H9 (cell line): ENCODE results near the gene NCDN. TPM values are rescaled to one million over a fixed set of nuclear protein-coding genes. Genes with fewer than 3 reads are reported as not detected.

Experiments used
- DNase-seq: peaks from one replicate; pipeline ENCODE4 v3.0.0-alpha.2; 2017
- H2AFZ ChIP-seq: one replicate; pipeline ENCODE4 v1.6.1; 2013; ENCODE audit warnings: mild to moderate bottlenecking, low read length, control low read depth, moderate library complexity
- H2AK5ac ChIP-seq: 2 replicates; pipeline ENCODE4 v1.6.1; 2013; ENCODE audit warnings: low read length, control low read depth, mixed read lengths; ENCODE audit not compliant: insufficient read length
- H2BK120ac ChIP-seq: one replicate; pipeline ENCODE4 v1.6.1; 2013; ENCODE audit warnings: low read depth, mild to moderate bottlenecking, low read length, control low read depth, inconsistent platforms; ENCODE audit not compliant: poor library complexity, severe bottlenecking
- H2BK12ac ChIP-seq: 2 replicates; pipeline ENCODE4 v1.6.1; 2013; ENCODE audit warnings: low read length, control low read depth, mixed read lengths, low read depth; ENCODE audit not compliant: insufficient read length
- H2BK15ac ChIP-seq: 2 replicates; pipeline ENCODE4 v1.6.1; 2013; ENCODE audit warnings: low read depth, low read length, control low read depth
- H2BK20ac ChIP-seq: one replicate; pipeline ENCODE4 v1.6.1; 2013; ENCODE audit warnings: low read depth, mild to moderate bottlenecking, low read length, control low read depth, inconsistent platforms; ENCODE audit not compliant: poor library complexity, severe bottlenecking
- H2BK5ac ChIP-seq: 2 replicates; pipeline ENCODE4 v1.6.1; 2013; ENCODE audit warnings: low read length, control low read depth, mixed read lengths; ENCODE audit not compliant: insufficient read length
- H3K14ac ChIP-seq: 2 replicates; pipeline ENCODE4 v1.6.1; 2013; ENCODE audit warnings: low read length, control low read depth; ENCODE audit not compliant: insufficient read depth
- H3K18ac ChIP-seq: 2 replicates; pipeline ENCODE4 v1.6.1; 2013; ENCODE audit warnings: low read depth, mild to moderate bottlenecking, mixed read lengths, low read length, control low read depth; ENCODE audit not compliant: insufficient read length
- H3K23ac ChIP-seq: 2 replicates; pipeline ENCODE4 v1.6.1; 2013; ENCODE audit warnings: low read length, control low read depth, mixed read lengths, low read depth; ENCODE audit not compliant: insufficient read length
- H3K23me2 ChIP-seq: 2 replicates; pipeline ENCODE4 v1.6.1; 2013; ENCODE audit warnings: low read depth, mild to moderate bottlenecking, mixed read lengths, low read length, control low read depth; ENCODE audit not compliant: insufficient read length, poor library complexity, severe bottlenecking
- H3K27ac ChIP-seq: 2 replicates; pipeline ENCODE4 v1.5.1; 2013; ENCODE audit warnings: low read length, control low read depth, mixed read lengths, low read depth; ENCODE audit not compliant: insufficient read length
- H3K27me3 ChIP-seq: 2 replicates; pipeline ENCODE4 v1.6.1; 2013; ENCODE audit warnings: low read length, control low read depth, inconsistent platforms; ENCODE audit not compliant: insufficient read depth
- H3K4ac ChIP-seq: 2 replicates; pipeline ENCODE4 v1.6.1; 2013; ENCODE audit warnings: low read depth, mild to moderate bottlenecking, control low read depth, inconsistent platforms, low read length, moderate library complexity
- H3K4me1 ChIP-seq: 2 replicates; pipeline ENCODE4 v1.6.1; 2013; ENCODE audit warnings: low read length, control low read depth, inconsistent platforms; ENCODE audit not compliant: insufficient read depth
- H3K4me2 ChIP-seq: 2 replicates; pipeline ENCODE4 v1.6.1; 2013; ENCODE audit warnings: low read length, control low read depth, mixed read lengths; ENCODE audit not compliant: insufficient read length, insufficient read depth
- H3K56ac ChIP-seq: 2 replicates; pipeline ENCODE4 v1.6.1; 2013; ENCODE audit warnings: low read depth, mild to moderate bottlenecking, mixed read lengths, low read length, control low read depth; ENCODE audit not compliant: insufficient read length
- H3K79me1 ChIP-seq: 2 replicates; pipeline ENCODE4 v1.6.1; 2013; ENCODE audit warnings: low read depth, mild to moderate bottlenecking, moderate library complexity, low read length, control low read depth, inconsistent platforms; ENCODE audit not compliant: insufficient read depth, poor library complexity, severe bottlenecking
- H3K79me2 ChIP-seq: 2 replicates; pipeline ENCODE4 v1.6.1; 2013; ENCODE audit warnings: low read length, control low read depth, inconsistent platforms; ENCODE audit not compliant: insufficient read depth
- H3K9ac ChIP-seq: 2 replicates; pipeline ENCODE4 v1.6.1; 2013; ENCODE audit warnings: low read length, control low read depth, mixed read lengths; ENCODE audit not compliant: insufficient read length; ENCODE audit errors: extremely low read depth
- H3K9me3 ChIP-seq: one replicate; pipeline ENCODE4 v1.6.1; 2013; ENCODE audit warnings: low read depth, low read length, inconsistent platforms; ENCODE audit not compliant: control insufficient read depth
- H3T11ph ChIP-seq: one replicate; pipeline ENCODE4 v1.6.1; 2013; ENCODE audit warnings: mild to moderate bottlenecking, low read length, control low read depth, inconsistent platforms
- H4K20me1 ChIP-seq: one replicate; pipeline ENCODE4 v1.6.1; 2013; ENCODE audit not compliant: control insufficient read depth, insufficient read length, insufficient read depth
- H4K5ac ChIP-seq: 2 replicates; pipeline ENCODE4 v1.6.1; 2013; ENCODE audit warnings: low read depth, mild to moderate bottlenecking, mixed read lengths, low read length, control low read depth; ENCODE audit not compliant: insufficient read length
- H4K8ac ChIP-seq: replicated peaks from 2 replicates; pipeline ENCODE4 v1.6.1; 2013; ENCODE audit warnings: low read length, control low read depth, mixed read lengths, low read depth; ENCODE audit not compliant: insufficient read length
- H4K91ac ChIP-seq: 2 replicates; pipeline ENCODE4 v1.6.1; 2013; ENCODE audit warnings: low read depth, mild to moderate bottlenecking, moderate library complexity, mixed read lengths, low read length, control low read depth; ENCODE audit not compliant: insufficient read length
- H3K27ac Mint-ChIP-seq, 3 experiments: 2 replicates in 2 of 3; 3 replicates in 1 of 3; pipeline ENCODE4 v1.8.0; 2020 to 2021; ENCODE audit warnings: mixed read lengths in 3 of 3, mild to moderate bottlenecking in 1 of 3, moderate library complexity in 1 of 3
- H3K27me3 Mint-ChIP-seq: 2 replicates; pipeline ENCODE4 v1.8.0; 2021; ENCODE audit warnings: low read depth, mild to moderate bottlenecking, moderate library complexity, mixed read lengths
- H3K36me3 Mint-ChIP-seq, 3 experiments: 2 replicates in 2 of 3; 3 replicates in 1 of 3; pipeline ENCODE4 v1.8.0; 2020 to 2021; ENCODE audit warnings: low read depth in 3 of 3, mixed read lengths in 3 of 3; ENCODE audit not compliant: insufficient read depth in 1 of 3
- H3K4me1 Mint-ChIP-seq, 2 experiments: 2 replicates each; pipeline ENCODE4 v1.8.0; 2020; ENCODE audit warnings: mixed read lengths in 2 of 2
- H3K4me3 Mint-ChIP-seq, 2 experiments: 2 replicates in 1 of 2; 3 replicates in 1 of 2; pipeline ENCODE4 v1.8.0; 2020 to 2021; ENCODE audit warnings: mild to moderate bottlenecking in 2 of 2, mixed read lengths in 2 of 2, moderate library complexity in 1 of 2
- H3K9me3 Mint-ChIP-seq, 2 experiments: 2 replicates in 1 of 2; 3 replicates in 1 of 2; pipeline ENCODE4 v1.8.0; 2020; ENCODE audit warnings: mild to moderate bottlenecking in 2 of 2, mixed read lengths in 2 of 2, moderate library complexity in 1 of 2
- WGBS: extraction: QIAGEN DNeasy Blood & Tissue Kit; methylation state at CpG from one replicate; pipeline ENCODE4 v1.1.7; 2013; ENCODE audit warnings: missing lambda C conversion rate, low lambda C conversion rate, mixed read lengths; ENCODE audit not compliant: insufficient read length; ENCODE audit errors: extremely low coverage; 5-methylcytosine and 5-hydroxymethylcytosine counted together
- total RNA-seq: library from RNA; stranded (reverse); gene quantifications from 2 replicates; pipeline ENCODE4 v1.2.1, GENCODE V29; 2021
- TF ChIP-seq, protein P1 (sequence below): fragments of 200-600 bp; sonication (generic); conservative IDR thresholded peaks from 3 replicates; pipeline ENCODE4 v1.8.0; 2021; ENCODE audit warnings: antibody characterized with exemption, mild to moderate bottlenecking

NCDN gene
- total RNA-seq, 1 experiment from 2014 or later, result 44.2 TPM

DNA sequence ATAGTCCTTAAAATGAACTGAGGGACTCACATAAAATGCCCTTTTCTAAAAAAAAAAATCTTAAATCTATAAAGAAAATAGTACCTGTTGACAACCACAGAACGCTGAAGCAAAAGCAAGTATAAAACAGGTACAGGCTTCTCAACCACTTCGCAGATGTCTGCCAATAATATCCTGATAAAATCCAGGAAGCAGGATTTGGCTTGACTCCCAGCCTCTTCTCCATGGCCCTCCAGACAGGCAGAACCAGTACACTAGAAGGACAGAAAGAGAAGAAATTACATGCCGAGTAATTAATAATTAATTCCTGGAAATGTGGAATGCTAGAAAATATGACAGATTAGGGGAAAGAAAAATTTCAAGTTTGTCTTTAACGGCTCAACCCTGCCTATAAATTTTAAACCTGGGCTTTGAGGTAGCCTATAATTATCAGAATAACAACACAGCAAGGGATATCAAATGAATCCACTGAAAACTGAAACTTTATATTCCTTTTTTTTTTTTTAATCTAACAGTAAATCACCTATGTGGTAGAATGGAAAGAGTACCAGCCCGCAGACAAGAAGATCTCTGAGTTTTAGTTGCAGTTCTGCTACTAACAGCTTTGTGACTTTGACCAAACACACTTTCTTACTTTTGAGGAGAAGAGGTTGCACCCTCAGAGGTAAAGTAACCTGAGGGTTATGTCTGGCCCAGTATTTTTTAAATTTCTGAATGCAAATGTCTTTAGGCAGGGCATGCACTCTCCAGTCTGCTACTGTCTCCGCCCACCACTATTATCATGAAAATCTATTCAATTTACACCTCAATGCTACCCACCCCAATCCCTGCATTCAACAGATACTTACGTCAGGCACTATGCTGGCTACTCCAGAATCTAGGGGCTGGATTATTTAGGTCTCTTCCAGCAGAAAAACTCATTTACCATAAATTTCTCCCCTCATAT is 3.1 kb upstream of the NCDN start:
- no peak overlapping the region for H2BK15ac ChIP-seq
- Mint-ChIP-seq H3K36me3 (peaks cover 17 to 31% (median 25%) of the 10 kb centered on the region in 3 experiments; a peak in 6 of 7 replicates), H3K4me3 (peak overlapping the region; percentile 91 to 98), H3K27ac (peak overlapping the region; percentile 97 to 100 (median 98)), H3K9me3 (peaks cover 0 to 4% of the 10 kb centered on the region in 2 experiments; a peak in 2 of 5 replicates), H3K27me3 (no peaks in the 10 kb centered on the region), H3K4me1 (peaks cover 43 to 54% of the 10 kb centered on the region in 2 experiments)
- no peak overlapping the region for H2BK5ac ChIP-seq
- no peak overlapping the region for H4K8ac ChIP-seq
- no peak overlapping the region for H2AK5ac ChIP-seq
- H3K27me3 ChIP-seq, result no peaks in the 10 kb centered on the region
- H4K91ac ChIP-seq, result no peak overlapping the region
- H3K9ac ChIP-seq, result peak overlapping the region; percentile 55
- peaks cover 6% of the 10 kb centered on the region; the same call in 1 of the 2 replicates for H3K4me1 ChIP-seq
- no peak overlapping the region for H3K23ac ChIP-seq
- H3K14ac ChIP-seq, result no peak overlapping the region
- peak overlapping the region; percentile 98 for H3K4me2 ChIP-seq
- WGBS, result no CpG with 5 or more reads among the region's 7 CpGs
- no peak overlapping the region for H2BK20ac ChIP-seq
- H3K56ac ChIP-seq, result no peak overlapping the region
- peak overlapping the region; percentile 65 for H3K18ac ChIP-seq
- H3K79me2 ChIP-seq, result peaks cover 8% of the 10 kb centered on the region; the same call in 1 of the 2 replicates
- DNase-seq, result peak; percentile 69
- peaks cover 21% of the 10 kb centered on the region for H3K23me2 ChIP-seq
- no peak overlapping the region for H3T11ph ChIP-seq
- peak overlapping the region; percentile 96 for H3K27ac ChIP-seq
- H3K4ac ChIP-seq, result no peak overlapping the region; the same call in 1 of the 2 replicates
- no peaks in the 10 kb centered on the region for H4K20me1 ChIP-seq
- H3K79me1 ChIP-seq, result no peaks in the 10 kb centered on the region
- TF ChIP-seq, protein P1, sequence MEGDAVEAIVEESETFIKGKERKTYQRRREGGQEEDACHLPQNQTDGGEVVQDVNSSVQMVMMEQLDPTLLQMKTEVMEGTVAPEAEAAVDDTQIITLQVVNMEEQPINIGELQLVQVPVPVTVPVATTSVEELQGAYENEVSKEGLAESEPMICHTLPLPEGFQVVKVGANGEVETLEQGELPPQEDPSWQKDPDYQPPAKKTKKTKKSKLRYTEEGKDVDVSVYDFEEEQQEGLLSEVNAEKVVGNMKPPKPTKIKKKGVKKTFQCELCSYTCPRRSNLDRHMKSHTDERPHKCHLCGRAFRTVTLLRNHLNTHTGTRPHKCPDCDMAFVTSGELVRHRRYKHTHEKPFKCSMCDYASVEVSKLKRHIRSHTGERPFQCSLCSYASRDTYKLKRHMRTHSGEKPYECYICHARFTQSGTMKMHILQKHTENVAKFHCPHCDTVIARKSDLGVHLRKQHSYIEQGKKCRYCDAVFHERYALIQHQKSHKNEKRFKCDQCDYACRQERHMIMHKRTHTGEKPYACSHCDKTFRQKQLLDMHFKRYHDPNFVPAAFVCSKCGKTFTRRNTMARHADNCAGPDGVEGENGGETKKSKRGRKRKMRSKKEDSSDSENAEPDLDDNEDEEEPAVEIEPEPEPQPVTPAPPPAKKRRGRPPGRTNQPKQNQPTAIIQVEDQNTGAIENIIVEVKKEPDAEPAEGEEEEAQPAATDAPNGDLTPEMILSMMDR, result no peak
- H4K5ac ChIP-seq, result no peak overlapping the region
- no peak overlapping the region for H2BK120ac ChIP-seq
- no peak overlapping the region for H2AFZ ChIP-seq
- H2BK12ac ChIP-seq, result peak overlapping the region; percentile 15
- no peaks in the 10 kb centered on the region for H3K9me3 ChIP-seq
